ENCODE measurements around the gene MPV17.

Gene MPV17

DNA sequence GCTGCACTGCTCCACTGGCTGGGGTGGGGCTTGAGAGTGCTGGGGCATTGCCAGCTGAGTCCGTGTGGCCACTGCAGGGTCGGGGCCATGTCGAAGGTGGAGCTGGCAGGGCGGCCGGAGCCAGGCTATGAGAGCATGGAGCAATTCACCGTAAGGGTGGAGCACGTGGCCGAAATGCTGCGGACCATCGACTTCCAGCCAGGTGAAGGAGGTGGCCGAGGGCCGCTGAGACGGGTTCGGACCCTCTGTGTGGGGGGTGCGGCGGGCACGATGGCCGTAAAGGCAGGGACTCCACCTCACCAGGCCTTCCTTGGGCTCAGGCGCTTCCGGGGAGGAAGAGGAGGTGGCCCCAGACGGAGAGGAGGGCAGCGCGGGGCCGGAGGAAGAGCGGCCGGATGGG, 16.8 kb downstream of the MPV17 start:
- peaks cover 0 to 3% of the 10 kb centered on the region in 2 donors for H3K4me1 ChIP-seq (ENCODE audit: control insufficient read depth in 2 of 2, insufficient read depth in 1 of 2, low read depth in 1 of 2, low read length in 2 of 2)
- no CpG with 5 or more reads among the region's 26 CpGs for WGBS, 2 donors (ENCODE audit: extremely low coverage in 2 of 2, insufficient read length in 2 of 2, insufficient replicate concordance in 1 of 2)
- H2AFZ ChIP-seq (ENCODE audit: low read length): peak overlapping the region; percentile 23
- no peak overlapping the region for H2BK12ac ChIP-seq (ENCODE audit: low read length)
- no peak overlapping the region for H2BK120ac ChIP-seq (ENCODE audit: low read depth, low read length)
- peaks cover 5% of the 10 kb centered on the region for H3K79me1 ChIP-seq (ENCODE audit: low read depth, low read length)
- no peak overlapping the region for H3K27ac ChIP-seq (replicated peaks; ENCODE audit: low read length)
- H3K23ac ChIP-seq (ENCODE audit: low read depth, low read length, poor library complexity): peak overlapping the region; percentile 80
- H3K9ac ChIP-seq (ENCODE audit: low read depth, low read length, poor library complexity): no peak overlapping the region
- no peak overlapping the region for H3K4me2 ChIP-seq (ENCODE audit: insufficient read depth, low read length, poor library complexity, severe bottlenecking)
- H3K14ac ChIP-seq (ENCODE audit: low read length): no peak overlapping the region
- H2AK5ac ChIP-seq (ENCODE audit: low read depth, low read length): no peak overlapping the region
- H3K18ac ChIP-seq (ENCODE audit: low read length): no peak overlapping the region
- H2BK15ac ChIP-seq (ENCODE audit: low read length): no peak overlapping the region
- H2BK5ac ChIP-seq (ENCODE audit: low read length): no peak overlapping the region
- H3K9me3 ChIP-seq (replicated peaks in 1 of 2; ENCODE audit: control insufficient read depth in 2 of 2, insufficient read depth in 1 of 2, low read depth in 1 of 2, low read length in 2 of 2): peaks cover 0 to 1% of the 10 kb centered on the region in 2 donors
- peaks cover 3 to 12% of the 10 kb centered on the region in 2 donors for H3K36me3 ChIP-seq (replicated peaks in 1 of 2; ENCODE audit: control insufficient read depth in 2 of 2, insufficient read depth in 2 of 2, low read length in 2 of 2)
- DNase-seq (ENCODE audit: low spot score): no peak
- H4K91ac ChIP-seq (ENCODE audit: low read depth, low read length, poor library complexity): no peak overlapping the region
- H3K4ac ChIP-seq (ENCODE audit: low read length): no peak overlapping the region
- no peak overlapping the region for H4K8ac ChIP-seq (ENCODE audit: low read depth, low read length)
- peaks cover 27 to 41% (median 28%) of the 10 kb centered on the region in 3 experiments for H3K27me3 ChIP-seq (ENCODE audit: control insufficient read depth in 3 of 3, insufficient read depth in 3 of 3, low read depth in 1 of 3, low read length in 3 of 3)
- H3K4me3 ChIP-seq (ENCODE audit: low read length in 2 of 2): no peak overlapping the region

DNA sequence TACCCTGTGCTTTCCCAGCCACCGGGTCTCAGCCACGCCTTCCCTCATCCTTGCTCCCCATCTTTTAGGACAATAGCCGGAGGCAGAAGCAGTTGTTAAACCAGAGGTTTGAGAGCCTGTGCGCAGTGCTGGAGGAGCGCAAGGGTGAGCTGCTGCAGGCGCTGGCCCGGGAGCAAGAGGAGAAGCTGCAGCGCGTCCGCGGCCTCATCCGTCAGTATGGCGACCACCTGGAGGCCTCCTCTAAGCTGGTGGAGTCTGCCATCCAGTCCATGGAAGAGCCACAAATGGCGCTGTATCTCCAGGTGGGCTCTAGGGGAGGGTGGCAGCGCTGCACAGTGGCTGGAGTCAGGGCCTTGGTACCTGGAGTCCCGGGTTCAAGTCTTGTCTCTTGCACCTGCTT, 17.4 kb downstream of the MPV17 start:
- DNase-seq (ENCODE audit: low spot score): no peak
- Histone ChIP-seq H3K27ac (replicated peaks; ENCODE audit: low read length) (no peak overlapping the region), H4K91ac (ENCODE audit: low read depth, low read length, poor library complexity) (no peak overlapping the region), H2BK5ac (ENCODE audit: low read length) (no peak overlapping the region), H3K9me3 (replicated peaks in 1 of 2; ENCODE audit: control insufficient read depth in 2 of 2, insufficient read depth in 1 of 2, low read depth in 1 of 2, low read length in 2 of 2) (peaks cover 0 to 1% of the 10 kb centered on the region in 2 donors), H3K23ac (ENCODE audit: low read depth, low read length, poor library complexity) (no peak overlapping the region), H3K79me1 (ENCODE audit: low read depth, low read length) (peaks cover 5% of the 10 kb centered on the region), H2BK12ac (ENCODE audit: low read length) (no peak overlapping the region), H3K4me1 (ENCODE audit: control insufficient read depth in 2 of 2, insufficient read depth in 1 of 2, low read depth in 1 of 2, low read length in 2 of 2) (peaks cover 0 to 3% of the 10 kb centered on the region in 2 donors), H2BK120ac (ENCODE audit: low read depth, low read length) (no peak overlapping the region), H3K9ac (ENCODE audit: low read depth, low read length, poor library complexity) (no peak overlapping the region), H3K4me2 (ENCODE audit: insufficient read depth, low read length, poor library complexity, severe bottlenecking) (no peak overlapping the region), H2AFZ (ENCODE audit: low read length) (no peak overlapping the region), H3K4me3 (ENCODE audit: low read length in 2 of 2) (peak overlapping the region in 1 of 2 donors; percentile 40), H3K18ac (ENCODE audit: low read length) (no peak overlapping the region), H3K27me3 (ENCODE audit: control insufficient read depth in 3 of 3, insufficient read depth in 3 of 3, low read depth in 1 of 3, low read length in 3 of 3) (peaks cover 27 to 41% (median 28%) of the 10 kb centered on the region in 3 experiments), H2AK5ac (ENCODE audit: low read depth, low read length) (no peak overlapping the region), H4K8ac (ENCODE audit: low read depth, low read length) (no peak overlapping the region), H3K4ac (ENCODE audit: low read length) (no peak overlapping the region), H3K36me3 (replicated peaks in 1 of 2; ENCODE audit: control insufficient read depth in 2 of 2, insufficient read depth in 2 of 2, low read length in 2 of 2) (peaks cover 3 to 12% of the 10 kb centered on the region in 2 donors), H2BK15ac (ENCODE audit: low read length) (no peak overlapping the region), H3K14ac (ENCODE audit: low read length) (no peak overlapping the region)
- no CpG with 5 or more reads among the region's 16 CpGs for WGBS, 2 donors (ENCODE audit: extremely low coverage in 2 of 2, insufficient read length in 2 of 2, insufficient replicate concordance in 1 of 2)

DNA sequence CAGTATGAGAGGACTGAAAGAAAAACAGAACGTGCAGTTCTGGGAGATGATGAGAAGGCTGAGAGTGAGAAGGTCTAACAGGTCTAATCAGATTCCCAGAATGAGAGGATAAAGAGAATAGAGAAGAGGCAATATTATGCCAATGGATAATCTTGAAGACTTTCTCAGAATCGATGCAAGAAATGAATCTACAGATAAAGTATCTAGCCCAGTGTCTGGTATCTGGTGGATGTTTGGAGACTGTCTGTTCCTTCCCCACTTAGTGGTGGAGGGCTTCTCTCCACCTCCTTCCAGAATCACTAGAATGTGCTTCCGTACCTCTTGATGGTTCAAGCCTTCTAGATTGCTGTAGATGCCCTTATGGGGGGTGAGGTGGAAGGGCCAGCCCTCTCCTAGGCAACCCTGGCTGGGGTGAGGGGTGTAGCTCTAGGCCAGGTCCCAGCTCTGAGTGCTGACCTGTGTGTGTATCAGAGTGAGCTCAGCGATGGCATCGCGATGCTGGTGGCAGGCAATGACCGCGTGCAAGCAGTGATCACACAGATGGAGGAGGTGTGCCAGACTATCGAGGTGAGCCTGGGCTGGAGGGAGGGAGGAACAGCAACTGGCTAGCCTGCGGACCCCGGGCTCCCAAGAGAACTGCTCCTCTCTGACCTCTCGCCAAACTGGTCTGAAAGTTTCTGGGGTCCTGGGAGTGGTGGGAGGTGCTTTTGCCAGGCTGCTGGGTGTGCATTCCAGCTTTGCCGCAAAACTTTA, 18.2 kb downstream of the MPV17 start:
- Histone ChIP-seq H3K4me2 (ENCODE audit: insufficient read depth, low read length, poor library complexity, severe bottlenecking) (no peak overlapping the region), H2AFZ (ENCODE audit: low read length) (no peak overlapping the region), H3K27me3 (ENCODE audit: control insufficient read depth in 3 of 3, insufficient read depth in 3 of 3, low read depth in 1 of 3, low read length in 3 of 3) (peaks cover 28 to 41% (median 28%) of the 10 kb centered on the region in 3 experiments), H3K4ac (ENCODE audit: low read length) (no peak overlapping the region), H3K9me3 (replicated peaks in 1 of 2; ENCODE audit: control insufficient read depth in 2 of 2, insufficient read depth in 1 of 2, low read depth in 1 of 2, low read length in 2 of 2) (peaks cover 0 to 1% of the 10 kb centered on the region in 2 donors), H3K36me3 (replicated peaks in 1 of 2; ENCODE audit: control insufficient read depth in 2 of 2, insufficient read depth in 2 of 2, low read length in 2 of 2) (peaks cover 1 to 9% of the 10 kb centered on the region in 2 donors), H4K8ac (ENCODE audit: low read depth, low read length) (no peak overlapping the region), H3K23ac (ENCODE audit: low read depth, low read length, poor library complexity) (no peak overlapping the region), H2BK5ac (ENCODE audit: low read length) (no peak overlapping the region), H2BK120ac (ENCODE audit: low read depth, low read length) (no peak overlapping the region), H3K14ac (ENCODE audit: low read length) (no peak overlapping the region), H3K4me1 (ENCODE audit: control insufficient read depth in 2 of 2, insufficient read depth in 1 of 2, low read depth in 1 of 2, low read length in 2 of 2) (peaks cover 0 to 3% of the 10 kb centered on the region in 2 donors), H4K91ac (ENCODE audit: low read depth, low read length, poor library complexity) (no peak overlapping the region), H3K18ac (ENCODE audit: low read length) (no peak overlapping the region), H2AK5ac (ENCODE audit: low read depth, low read length) (no peak overlapping the region), H2BK12ac (ENCODE audit: low read length) (no peak overlapping the region), H3K4me3 (ENCODE audit: low read length in 2 of 2) (peak overlapping the region in 1 of 2 donors; percentile 27), H3K79me1 (ENCODE audit: low read depth, low read length) (peaks cover 5% of the 10 kb centered on the region), H3K9ac (ENCODE audit: low read depth, low read length, poor library complexity) (no peak overlapping the region), H2BK15ac (ENCODE audit: low read length) (no peak overlapping the region), H3K27ac (replicated peaks; ENCODE audit: low read length) (no peak overlapping the region)
- DNase-seq (ENCODE audit: low spot score): no peak
- WGBS, 2 donors (ENCODE audit: extremely low coverage in 2 of 2, insufficient read length in 2 of 2, insufficient replicate concordance in 1 of 2): no CpG with 5 or more reads among the region's 13 CpGs

DNA sequence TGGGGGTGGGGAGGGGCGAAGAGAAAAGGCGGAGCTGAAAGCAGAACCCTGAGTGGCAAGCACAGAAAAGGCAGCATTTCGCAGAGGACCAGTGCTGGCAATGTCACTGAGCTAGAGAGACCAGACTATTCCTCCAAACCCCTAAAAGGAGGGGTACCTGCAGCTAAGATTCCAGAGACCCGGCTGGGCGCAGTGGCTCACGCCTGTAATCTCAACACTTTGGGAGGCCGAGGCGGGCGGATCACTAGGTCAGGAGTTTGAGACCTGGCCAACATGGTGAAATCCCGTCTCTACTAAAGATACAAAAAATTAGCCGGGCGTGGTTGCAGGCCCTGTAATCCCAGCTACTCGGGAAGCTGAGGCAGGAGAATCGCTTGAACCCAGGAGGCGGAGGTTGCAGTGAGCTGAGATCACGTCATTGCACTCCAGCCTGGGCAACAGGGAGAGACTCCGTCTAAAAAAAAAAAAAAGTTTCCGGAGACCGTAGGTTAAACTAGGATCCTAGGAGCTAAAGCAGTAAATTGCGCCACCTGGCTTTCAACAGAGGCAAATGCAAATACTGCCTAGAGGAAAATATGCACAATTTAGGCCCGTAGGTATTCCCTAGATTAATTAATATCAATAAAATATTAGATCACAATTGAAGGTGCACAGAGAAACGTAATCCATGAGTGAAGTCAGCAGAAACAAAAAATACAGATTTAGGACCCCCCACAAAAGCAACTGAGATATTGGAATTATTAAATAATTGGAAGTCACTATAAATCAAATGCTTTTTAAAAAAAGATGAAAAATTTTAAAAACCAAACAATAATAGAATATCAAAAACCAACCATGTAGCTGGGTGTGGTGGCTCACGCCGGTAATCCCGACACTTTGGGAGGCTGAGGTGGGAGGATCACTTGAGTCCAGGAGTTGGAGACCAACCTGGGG, 19.5 kb downstream of the MPV17 start:
- WGBS, 2 donors (ENCODE audit: extremely low coverage in 2 of 2, insufficient read length in 2 of 2, insufficient replicate concordance in 1 of 2): no CpG with 5 or more reads among the region's 25 CpGs
- peaks cover 0 to 3% of the 10 kb centered on the region in 2 donors for H3K4me1 ChIP-seq (ENCODE audit: control insufficient read depth in 2 of 2, insufficient read depth in 1 of 2, low read depth in 1 of 2, low read length in 2 of 2)

More for the DNA sequence above, 19.5 kb downstream of the MPV17 start:
- Histone ChIP-seq H3K4ac (ENCODE audit: low read length) (no peak overlapping the region), H3K9me3 (replicated peaks in 1 of 2; ENCODE audit: control insufficient read depth in 2 of 2, insufficient read depth in 1 of 2, low read depth in 1 of 2, low read length in 2 of 2) (peaks cover 0 to 1% of the 10 kb centered on the region in 2 donors), H3K9ac (ENCODE audit: low read depth, low read length, poor library complexity) (no peak overlapping the region), H3K36me3 (replicated peaks in 1 of 2; ENCODE audit: control insufficient read depth in 2 of 2, insufficient read depth in 2 of 2, low read length in 2 of 2) (peaks cover 0 to under 1% of the 10 kb centered on the region in 2 donors), H2BK12ac (ENCODE audit: low read length) (no peak overlapping the region), H3K18ac (ENCODE audit: low read length) (no peak overlapping the region), H3K23ac (ENCODE audit: low read depth, low read length, poor library complexity) (no peak overlapping the region), H3K79me1 (ENCODE audit: low read depth, low read length) (peaks cover 5% of the 10 kb centered on the region), H2AFZ (ENCODE audit: low read length) (peak overlapping the region; percentile 75), H3K4me3 (ENCODE audit: low read length in 2 of 2) (no peak overlapping the region), H2BK120ac (ENCODE audit: low read depth, low read length) (no peak overlapping the region), H2BK5ac (ENCODE audit: low read length) (no peak overlapping the region), H4K8ac (ENCODE audit: low read depth, low read length) (no peak overlapping the region), H3K27me3 (ENCODE audit: control insufficient read depth in 3 of 3, insufficient read depth in 3 of 3, low read depth in 1 of 3, low read length in 3 of 3) (peaks cover 28 to 42% (median 37%) of the 10 kb centered on the region in 3 experiments), H2BK15ac (ENCODE audit: low read length) (no peak overlapping the region), H3K4me2 (ENCODE audit: insufficient read depth, low read length, poor library complexity, severe bottlenecking) (no peak overlapping the region), H2AK5ac (ENCODE audit: low read depth, low read length) (no peak overlapping the region), H4K91ac (ENCODE audit: low read depth, low read length, poor library complexity) (no peak overlapping the region), H3K27ac (replicated peaks; ENCODE audit: low read length) (no peak overlapping the region), H3K14ac (ENCODE audit: low read length) (no peak overlapping the region)
- no peak for DNase-seq (ENCODE audit: low spot score)

All from neuronal stem cell (in vitro differentiated cells).